H1 (cell line): ENCODE data around the gene BUB1B. TPM values are rescaled to one million over a fixed set of nuclear protein-coding genes. Genes with fewer than 3 reads are reported as not detected.

Source experiments
- CTCF ChIA-PET: fragments of 300-600 bp; sonication (Branson Sonifier 250); formaldehyde crosslinking; loops from one replicate; lab custom pipeline; 2021; ENCODE audit not compliant: partially characterized antibody; lab: Charles Lee
- POLR2A ChIA-PET: fragments of 300-600 bp; sonication (Branson Sonifier 250); formaldehyde crosslinking; loops from one replicate; lab custom pipeline; 2021; ENCODE audit warnings: inconsistent platforms; ENCODE audit not compliant: partially characterized antibody; lab: Charles Lee
- DNase-seq, 2 experiments: peaks; one replicate each; pipeline versions ENCODE4 v3.0.0 to v3.0.0-alpha.2; 2010 to 2022; ENCODE audit warnings: low spot score in 2 of 2, low read depth in 1 of 2, mixed read lengths in 1 of 2
- FAIRE-seq: peaks from 2 replicates; lab custom pipeline; 2011; peaks lifted over from hg19 to GRCh38; lab: Jason Lieb, UNC
- H2AFZ ChIP-seq: 2 replicates; pipeline ENCODE4 v1.8.1; 2012; ENCODE audit warnings: low read length, inconsistent platforms
- H2AK5ac ChIP-seq: 2 replicates; pipeline ENCODE4 v1.6.1; 2013; ENCODE audit warnings: low read depth, low read length
- H2BK120ac ChIP-seq: replicated peaks from 2 replicates; pipeline ENCODE3; 2013; ENCODE audit warnings: low read depth, low read length, inconsistent platforms
- H2BK12ac ChIP-seq: 2 replicates; pipeline ENCODE4 v1.6.1; 2013; ENCODE audit warnings: low read depth, low read length
- H2BK15ac ChIP-seq: 2 replicates; pipeline ENCODE4 v1.6.1; 2013; ENCODE audit warnings: low read length
- H2BK20ac ChIP-seq: 2 replicates; pipeline ENCODE4 v1.6.1; 2013; ENCODE audit warnings: low read length
- H2BK5ac ChIP-seq: 2 replicates; pipeline ENCODE4 v1.6.1; 2013; ENCODE audit warnings: low read depth, low read length
- H3K14ac ChIP-seq: 2 replicates; pipeline ENCODE4 v1.6.1; 2013; ENCODE audit warnings: inconsistent platforms; ENCODE audit not compliant: insufficient read length
- H3K18ac ChIP-seq: 2 replicates; pipeline ENCODE4 v1.6.1; 2013; ENCODE audit warnings: low read length; ENCODE audit errors: extremely low read depth
- H3K23ac ChIP-seq: 2 replicates; pipeline ENCODE4 v1.6.1; 2013; ENCODE audit warnings: inconsistent platforms; ENCODE audit not compliant: insufficient read length
- H3K23me2 ChIP-seq: 2 replicates; pipeline ENCODE4 v1.6.1; 2013; ENCODE audit warnings: low read depth, low read length
- H3K27ac ChIP-seq: 2 replicates; pipeline ENCODE4 v1.6.1; 2011; ENCODE audit warnings: low read depth, low read length, inconsistent platforms
- H3K27me3 ChIP-seq, 4 experiments: replicated peaks in 1 of 4; 1 replicate in 1 of 4; 2 replicates in 3 of 4; pipeline versions ENCODE4 v1.6.1 to v1.8.1; 2011 to 2013; ENCODE audit warnings: low read length in 3 of 4, mild to moderate bottlenecking in 3 of 4, inconsistent platforms in 2 of 4, mixed read lengths in 2 of 4, moderate library complexity in 1 of 4; ENCODE audit not compliant: control insufficient read depth in 3 of 4, insufficient read depth in 3 of 4; ENCODE audit errors: extremely low read depth in 1 of 4
- H3K36me3 ChIP-seq, 4 experiments: 2 replicates each; pipeline versions ENCODE4 v1.6.1 to v1.8.1; 2011 to 2013; ENCODE audit warnings: mild to moderate bottlenecking in 4 of 4, low read length in 3 of 4, moderate library complexity in 2 of 4, control low read depth in 1 of 4, inconsistent platforms in 1 of 4; ENCODE audit not compliant: insufficient read depth in 4 of 4, control insufficient read depth in 2 of 4
- H3K4ac ChIP-seq: replicated peaks from 2 replicates; pipeline ENCODE3; 2013; ENCODE audit warnings: low read length, low read depth, mixed read lengths, inconsistent platforms; ENCODE audit not compliant: insufficient read length
- H3K4me1 ChIP-seq, 4 experiments: replicated peaks in 1 of 4; 1 replicate in 1 of 4; 2 replicates in 3 of 4; pipeline versions ENCODE4 v1.6.1 to v1.8.1; 2011 to 2013; ENCODE audit warnings: low read length in 3 of 4, inconsistent platforms in 2 of 4, mixed read lengths in 1 of 4; ENCODE audit not compliant: insufficient read depth in 4 of 4, control insufficient read depth in 3 of 4
- H3K4me2 ChIP-seq, 2 experiments: 2 replicates each; pipeline versions ENCODE4 v1.6.1 to v1.8.1; 2011 to 2013; ENCODE audit warnings: low read depth in 2 of 2, low read length in 2 of 2, control low read depth in 1 of 2, inconsistent platforms in 1 of 2, mild to moderate bottlenecking in 1 of 2; ENCODE audit not compliant: insufficient read depth in 1 of 2
- H3K4me3 ChIP-seq, 4 experiments: fragments of 200-600, 300-600 bp in 1 of 4; sonication (generic), shearing (Covaris generic), sonication (Bioruptor Twin) in 1 of 4; 2 replicates each; pipeline versions ENCODE4 v1.5.1 to v1.8.1; 2011 to 2016; ENCODE audit warnings: low read length in 4 of 4, low read depth in 3 of 4, control low read depth in 2 of 4, inconsistent platforms in 2 of 4, mild to moderate bottlenecking in 2 of 4, mixed read lengths in 1 of 4, moderate library complexity in 1 of 4; ENCODE audit not compliant: insufficient read depth in 2 of 4; ENCODE audit errors: extremely low read depth in 1 of 4
- H3K56ac ChIP-seq: replicated peaks from 2 replicates; pipeline ENCODE3; 2013; ENCODE audit warnings: low read depth, mild to moderate bottlenecking, mixed read lengths, low read length, inconsistent platforms; ENCODE audit not compliant: insufficient read length
- H3K79me1 ChIP-seq: 2 replicates; pipeline ENCODE4 v1.6.1; 2013; ENCODE audit warnings: low read depth, low read length, control low read depth
- H3K79me2 ChIP-seq, 2 experiments: 2 replicates each; pipeline versions ENCODE4 v1.6.1 to v1.8.1; 2012 to 2013; ENCODE audit warnings: low read length in 2 of 2, mild to moderate bottlenecking in 2 of 2, inconsistent platforms in 1 of 2; ENCODE audit not compliant: insufficient read depth in 2 of 2, control insufficient read depth in 1 of 2
- H3K9ac ChIP-seq, 4 experiments: replicated peaks in 1 of 4; 1 replicate in 1 of 4; 2 replicates in 3 of 4; pipeline versions ENCODE4 v1.6.1 to v1.8.1; 2011 to 2013; ENCODE audit warnings: low read depth in 3 of 4, low read length in 3 of 4, control low read depth in 2 of 4, mild to moderate bottlenecking in 2 of 4, moderate library complexity in 2 of 4, inconsistent platforms in 1 of 4; ENCODE audit errors: extremely low read depth in 1 of 4
- H3K9me3 ChIP-seq, 2 experiments: 2 replicates each; pipeline versions ENCODE4 v1.6.1 to v1.8.1; 2012 to 2013; ENCODE audit warnings: mild to moderate bottlenecking in 2 of 2, moderate library complexity in 2 of 2, control low read depth in 1 of 2, inconsistent platforms in 1 of 2, low read depth in 1 of 2, low read length in 1 of 2, mixed read lengths in 1 of 2; ENCODE audit not compliant: insufficient read depth in 2 of 2
- H4K20me1 ChIP-seq, 2 experiments: replicated peaks in 1 of 2; 2 replicates each; pipeline versions ENCODE3 to v1.8.1; 2011 to 2013; ENCODE audit warnings: inconsistent platforms in 2 of 2, low read length in 2 of 2, mild to moderate bottlenecking in 1 of 2; ENCODE audit not compliant: insufficient read depth in 2 of 2, control insufficient read depth in 1 of 2
- H4K5ac ChIP-seq: 2 replicates; pipeline ENCODE4 v1.6.1; 2013; ENCODE audit warnings: low read length, low read depth, mixed read lengths, inconsistent platforms; ENCODE audit not compliant: insufficient read length
- H4K8ac ChIP-seq: 2 replicates; pipeline ENCODE4 v1.8.0; 2013; ENCODE audit warnings: mild to moderate bottlenecking, moderate library complexity, low read length, inconsistent platforms; ENCODE audit not compliant: insufficient read depth; ENCODE audit errors: extremely low read depth
- H4K91ac ChIP-seq: replicated peaks from 2 replicates; pipeline ENCODE3; 2013; ENCODE audit warnings: low read length, mixed read lengths, inconsistent platforms; ENCODE audit not compliant: insufficient read length
- CREB1 ChIP-seq: IDR thresholded peaks from 2 replicates; pipeline ENCODE4 v1.6.1; 2012; ENCODE audit warnings: inconsistent platforms
- EP300 ChIP-seq, 2 experiments: IDR thresholded peaks; 1 replicate in 1 of 2; 2 replicates in 1 of 2; pipeline ENCODE4 v1.6.1; 2011 to 2012; ENCODE audit warnings: low read depth in 2 of 2, low read length in 2 of 2, mild to moderate bottlenecking in 2 of 2, borderline replicate concordance in 1 of 2, inconsistent platforms in 1 of 2, moderate library complexity in 1 of 2
- HDAC2 ChIP-seq, 2 experiments: fragments of 300-600 bp in 1 of 2; sonication (generic) in 1 of 2; IDR thresholded peaks; 2 replicates each; pipeline ENCODE4 v1.6.1; 2011 to 2012; ENCODE audit warnings: low read depth in 2 of 2, low read length in 2 of 2, mild to moderate bottlenecking in 2 of 2, moderate library complexity in 2 of 2, borderline replicate concordance in 1 of 2, inconsistent platforms in 1 of 2
- MAX ChIP-seq: IDR thresholded peaks from 2 replicates; pipeline ENCODE4 v1.6.1; 2012; ENCODE audit warnings: inconsistent platforms
- NRF1 ChIP-seq: IDR thresholded peaks from 2 replicates; pipeline ENCODE4 v1.6.1; 2011; ENCODE audit warnings: mild to moderate bottlenecking, low read depth, low read length, improper control_type of control experiment
- POU5F1 ChIP-seq: IDR thresholded peaks from 2 replicates; pipeline ENCODE4 v1.6.1; 2011; ENCODE audit warnings: low read depth, mild to moderate bottlenecking, low read length, moderate library complexity
- SUZ12 ChIP-seq: fragments of 200-600 bp; sonication (generic); IDR thresholded peaks from 2 replicates; pipeline ENCODE4 v1.6.1; 2012; ENCODE audit warnings: mild to moderate bottlenecking, inconsistent platforms, low read length, moderate library complexity, mixed read lengths
- TEAD4 ChIP-seq: IDR thresholded peaks from 2 replicates; pipeline ENCODE4 v1.6.1; 2012; ENCODE audit warnings: low read depth, low read length, inconsistent platforms, mixed read lengths
- WGBS, 2 experiments: shearing (Covaris generic) in 1 of 2; methylation state at CpG; one replicate each; pipeline versions ENCODE4 v1.1.6 to v1.1.7; 2013 to 2015; ENCODE audit warnings: low lambda C conversion rate in 2 of 2, mixed read lengths in 2 of 2, inconsistent platforms in 1 of 2, low coverage in 1 of 2, missing lambda C conversion rate in 1 of 2; ENCODE audit not compliant: insufficient replicate concordance in 2 of 2, insufficient coverage in 1 of 2, insufficient read length in 1 of 2; ENCODE audit errors: extremely low coverage in 1 of 2, missing lambda C conversion rate in 1 of 2; 5-methylcytosine and 5-hydroxymethylcytosine counted together
- polyA plus RNA-seq, 7 experiments: library from polyadenylated mRNA; depleted of rRNA in 3 of 7; stranded (reverse) in 5 of 7; unstranded in 2 of 7; fragments of >200 nt in 5 of 7; fragments of 200-250 nt in 2 of 7; gene quantifications; 1 replicate in 5 of 7; 2 replicates in 1 of 7; 4 replicates in 1 of 7; pipeline versions ENCODE4 v1.2.1 to v1.2.3, GENCODE V29; 2011 to 2013; ENCODE audit warnings: missing spikeins in 2 of 7, mixed read lengths in 2 of 7
- total RNA-seq: library from RNA; stranded (reverse); fragmentation: NEBNext Ultra II Directional; extraction: Animal tissue kit (Norgen Biotek cat#: 25700); gene quantifications from 2 replicates; pipeline ENCODE4 v1.2.1, GENCODE V29; 2021
- TF ChIP-seq, protein P1 (sequence below): IDR thresholded peaks from 2 replicates; pipeline ENCODE4 v1.6.1; 2012; ENCODE audit warnings: inconsistent platforms

BUB1B gene
- total and polyA plus RNA-seq, 2 of the 8 experiments (the other 6 are each of a cell fraction or from before 2014, with no cell fraction given), result 48.9 to 144 TPM

- Histone ChIP-seq H3K9me3 (no peaks in the 10 kb centered on the region), H3K36me3 (no peaks in the 10 kb centered on the region), H2BK5ac (no peak overlapping the region), H3K9ac (no peak overlapping the region), H4K20me1 (no peaks in the 10 kb centered on the region), H3K56ac (no peak overlapping the region), H4K91ac (no peak overlapping the region), H2BK12ac (peak overlapping the region; percentile 68; the same call in 1 of the 2 replicates), H2BK120ac (no peak overlapping the region), H3K18ac (no peak overlapping the region), H3K27ac (no peak overlapping the region), H2AFZ (no peak overlapping the region), H4K8ac (no peak overlapping the region; the same call in 1 of the 2 replicates), H3K4me1 (peaks cover 9 to 29% (median 23%) of the 10 kb centered on the region in 4 experiments), H3K4ac (no peak overlapping the region), H3K14ac (no peak overlapping the region), H3K27me3 (peaks cover 0 to 6% (median 2%) of the 10 kb centered on the region in 4 experiments; a peak in 2 of 7 replicates), H2AK5ac (no peak overlapping the region), H3K4me2 (no peak overlapping the region), H3K79me1 (no peaks in the 10 kb centered on the region), H3K23ac (no peak overlapping the region), H2BK15ac (no peak overlapping the region), H3K79me2 (no peaks in the 10 kb centered on the region), H4K5ac (no peak overlapping the region), H3K23me2 (peaks cover 4% of the 10 kb centered on the region; the same call in 1 of the 2 replicates), H2BK20ac (no peak overlapping the region), H3K4me3 (no peak overlapping the region)
- no peak for DNase-seq
- 96% methylated on average over 5 of the region's 5 CpGs; no CpG with 5 or more reads in 1 of the 2 experiments for WGBS, 2 experiments
- no peak for FAIRE-seq
- ChIA-PET POLR2A (interaction anchor here (0.7 to 6.2 kb wide), 8 partner anchors 7 to 190 kb away, joined by 3 to 47 read pairs (median 3); no protein-coding TSS in a partner anchor), CTCF (interaction anchor here (0.8 to 46.3 kb wide), 10 partner anchors 8 to 135 kb away, joined by 3 to 1340 read pairs (median 4); partner anchors contain the start of gene ANKRD63)
- no peak for TF ChIP-seq CREB1
- TF ChIP-seq TEAD4, result no peak
- TF ChIP-seq, protein P1, sequence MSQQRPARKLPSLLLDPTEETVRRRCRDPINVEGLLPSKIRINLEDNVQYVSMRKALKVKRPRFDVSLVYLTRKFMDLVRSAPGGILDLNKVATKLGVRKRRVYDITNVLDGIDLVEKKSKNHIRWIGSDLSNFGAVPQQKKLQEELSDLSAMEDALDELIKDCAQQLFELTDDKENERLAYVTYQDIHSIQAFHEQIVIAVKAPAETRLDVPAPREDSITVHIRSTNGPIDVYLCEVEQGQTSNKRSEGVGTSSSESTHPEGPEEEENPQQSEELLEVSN, result no peak
- TF ChIP-seq SUZ12, result no peak
- TF ChIP-seq NRF1, result no peak
- TF ChIP-seq MAX, result no peak
- no peak for TF ChIP-seq HDAC2 (IDR thresholded peaks at IDR 0.05; ENCODE audit: borderline replicate concordance in 1 of 2, low read depth in 2 of 2, low read length in 2 of 2)
- TF ChIP-seq EP300 (IDR thresholded peaks at IDR 0.05; ENCODE audit: borderline replicate concordance in 1 of 2, low read depth in 2 of 2, low read length in 2 of 2), result no peak
- no peak for TF ChIP-seq POU5F1
Measured at GRCh38 chr15:40242601-40243000, 81.7 kb downstream of the BUB1B start.
